Erythroblast (primary cell): ENCODE measurements around the gene FAM98B.

Experiments used
- GATA1 ChIP-seq: IDR thresholded peaks from 2 replicates; pipeline ENCODE4 v1.6.1; 2011; ENCODE audit warnings: low read depth, mild to moderate bottlenecking, control low read depth, low read length, moderate library complexity
- POLR2A ChIP-seq: IDR thresholded peaks from 2 replicates; pipeline ENCODE4 v1.6.1; 2011; ENCODE audit warnings: mild to moderate bottlenecking, low read length

DNA sequence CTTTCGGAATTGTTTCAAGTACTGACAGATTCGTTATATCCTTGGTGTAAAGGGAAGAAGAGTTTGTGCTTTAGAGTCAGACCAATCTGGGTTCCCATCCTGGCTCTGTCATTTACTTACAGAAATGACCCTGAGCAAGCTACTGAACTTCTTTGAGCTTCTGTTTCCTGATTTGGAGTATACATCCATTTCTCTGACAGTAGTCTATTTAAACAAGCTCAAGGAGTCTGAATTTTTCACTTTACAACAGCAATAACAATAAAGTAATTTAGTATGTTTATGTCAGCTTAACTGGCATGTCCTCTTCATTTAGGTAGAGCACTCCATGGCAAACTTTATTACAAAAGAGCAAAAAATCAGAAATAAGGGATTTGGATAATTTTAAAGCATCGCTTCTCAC is 27.8 kb downstream of the FAM98B start:
- TF ChIP-seq POLR2A (no peak), GATA1 (no peak)
